ENCODE data around the gene STAT4. TPM values are rescaled to one million over a fixed set of nuclear protein-coding genes. Genes with fewer than 3 reads are reported as not detected.

The STAT4 gene
- polyA plus RNA-seq, 1 of the 3 experiments (the other 2 are of a cell fraction) = 0.12 TPM

DNA sequence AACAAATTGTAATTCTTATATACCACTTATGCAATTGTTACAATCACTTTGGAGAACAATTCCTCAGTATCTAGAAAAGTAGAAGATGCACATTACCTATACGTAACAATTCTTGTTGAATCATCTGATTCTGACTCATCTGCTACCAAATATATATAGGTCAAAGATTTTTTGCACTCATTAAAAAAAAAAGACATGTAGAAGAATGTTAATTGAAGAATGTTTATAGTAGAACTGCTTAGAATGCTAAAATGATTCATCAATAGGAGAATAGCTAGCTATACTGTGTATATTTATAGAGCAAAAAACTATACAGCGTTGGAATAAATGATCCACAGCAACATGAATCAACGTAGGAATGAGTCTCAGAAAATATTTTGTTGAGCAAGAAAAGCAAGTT is 107.4 kb downstream of the STAT4 start:
- H3K79me2 ChIP-seq (ENCODE audit: insufficient read depth) = no peaks in the 10 kb centered on the region
- ChIA-PET CTCF (no interaction called here), POLR2A (no interaction called here)
- no peaks in the 10 kb centered on the region for H4K20me1 ChIP-seq (ENCODE audit: insufficient read depth)
- no peak overlapping the region for H3K4me3 ChIP-seq (ENCODE audit: low read depth in 2 of 2, low read length in 1 of 2)
- H3K9me2 ChIP-seq = no peaks in the 10 kb centered on the region
- H3K9ac ChIP-seq = no peak overlapping the region
- H3K27ac ChIP-seq (ENCODE audit: low read depth in 2 of 2, low read length in 1 of 2) = no peak overlapping the region
- no peaks in the 10 kb centered on the region for H3K9me3 ChIP-seq
- no peak overlapping the region for H3K4me2 ChIP-seq
- H3K27me3 ChIP-seq (ENCODE audit: insufficient read depth) = no peaks in the 10 kb centered on the region
- peaks cover 0 to 13% of the 10 kb centered on the region in 2 experiments; a peak in 2 of 4 replicates for H3K4me1 ChIP-seq (ENCODE audit: control insufficient read depth in 1 of 2, insufficient read depth in 2 of 2, low read depth in 1 of 2, low read length in 1 of 2)
- no peak for TF ChIP-seq RFX5 (IDR thresholded peaks at IDR 0.05; ENCODE audit: low read length)
- 73% methylated on average over 3 of the region's 3 CpGs for WGBS (ENCODE audit: low lambda C conversion rate)
- H2AFZ ChIP-seq (ENCODE audit: low read depth) = no peak overlapping the region
- no peaks in the 10 kb centered on the region for H3F3A ChIP-seq (replicated peaks; ENCODE audit: insufficient read depth)
- no peak for DNase-seq
- H3K36me3 ChIP-seq (replicated peaks in 1 of 2; ENCODE audit: control insufficient read depth in 1 of 2, insufficient read depth in 2 of 2, low read length in 1 of 2) = no peaks in the 10 kb centered on the region

GRCh38 chr2:191041418-191042161 is 109.2 kb downstream of the STAT4 start:
- no peaks in the 10 kb centered on the region for H3K27me3 ChIP-seq (ENCODE audit: insufficient read depth)
- no peak overlapping the region for H3K4me3 ChIP-seq (ENCODE audit: low read depth in 2 of 2, low read length in 1 of 2)
- no peak overlapping the region for H2AFZ ChIP-seq (ENCODE audit: low read depth)
- H3K27ac ChIP-seq (ENCODE audit: low read depth in 2 of 2, low read length in 1 of 2) = no peak overlapping the region
- TF ChIP-seq NFIC (IDR thresholded peaks at IDR 0.05; ENCODE audit: borderline replicate concordance) (no peak), MEF2A (IDR thresholded peaks at IDR 0.05; ENCODE audit: borderline replicate concordance, low read depth) (no peak), TCF12 (IDR thresholded peaks at IDR 0.05) (no peak), TEAD4 (IDR thresholded peaks at IDR 0.05; ENCODE audit: borderline replicate concordance, insufficient read depth) (no peak), ELF1 (IDR thresholded peaks at IDR 0.05) (no peak), RFX5 (IDR thresholded peaks at IDR 0.05; ENCODE audit: low read length) (no peak)
- POLR2A ChIA-PET = no interaction called here
- CTCF ChIA-PET = interaction anchor here (1.1 to 4.0 kb wide), 4 partner anchors 9 to 177 kb away, joined by 3 to 25 read pairs (median 4); no protein-coding TSS in a partner anchor
- no peaks in the 10 kb centered on the region for H3K9me3 ChIP-seq
- H3K4me2 ChIP-seq = no peak overlapping the region
- no peaks in the 10 kb centered on the region for H3K79me2 ChIP-seq (ENCODE audit: insufficient read depth)
- no peaks in the 10 kb centered on the region for H3K36me3 ChIP-seq (replicated peaks in 1 of 2; ENCODE audit: control insufficient read depth in 1 of 2, insufficient read depth in 2 of 2, low read length in 1 of 2)
- DNase-seq = no peak
- peaks cover 0 to 14% of the 10 kb centered on the region in 2 experiments; a peak in 2 of 4 replicates for H3K4me1 ChIP-seq (ENCODE audit: control insufficient read depth in 1 of 2, insufficient read depth in 2 of 2, low read depth in 1 of 2, low read length in 1 of 2)
- H3F3A ChIP-seq (replicated peaks; ENCODE audit: insufficient read depth) = no peaks in the 10 kb centered on the region
- no peaks in the 10 kb centered on the region for H4K20me1 ChIP-seq (ENCODE audit: insufficient read depth)
- no peak overlapping the region for H3K9ac ChIP-seq
- WGBS (ENCODE audit: low lambda C conversion rate) = 82% methylated on average over 2 of the region's 3 CpGs
- no peaks in the 10 kb centered on the region for H3K9me2 ChIP-seq

GRCh38 chr2:191039616-191040015 is 111.2 kb downstream of the STAT4 start:
- no peaks in the 10 kb centered on the region for H3F3A ChIP-seq (replicated peaks; ENCODE audit: insufficient read depth)

More at GRCh38 chr2:191039616-191040015, 111.2 kb downstream of the STAT4 start:
- H3K4me1 ChIP-seq (ENCODE audit: control insufficient read depth in 1 of 2, insufficient read depth in 2 of 2, low read depth in 1 of 2, low read length in 1 of 2) = peaks cover 0 to 14% of the 10 kb centered on the region in 2 experiments; a peak in 2 of 4 replicates
- no peaks in the 10 kb centered on the region for H3K9me3 ChIP-seq
- TF ChIP-seq PBX3 (IDR thresholded peaks at IDR 0.05) = no peak
- TF ChIP-seq GATA2 (CRISPR knock-in tag; IDR thresholded peaks at IDR 0.05) = 0 out of 2 replicates have a peak, but pooled peaks have one; percentile 21
- no peak overlapping the region for H3K9ac ChIP-seq
- H2AFZ ChIP-seq (ENCODE audit: low read depth) = no peak overlapping the region
- no peaks in the 10 kb centered on the region for H3K36me3 ChIP-seq (replicated peaks in 1 of 2; ENCODE audit: control insufficient read depth in 1 of 2, insufficient read depth in 2 of 2, low read length in 1 of 2)
- no peak overlapping the region for H3K27ac ChIP-seq (ENCODE audit: low read depth in 2 of 2, low read length in 1 of 2)
- CTCF ChIA-PET = interaction anchor here (1.3 to 4.0 kb wide), 2 partner anchors 13 to 461 kb away, joined by 3 to 25 read pairs; no protein-coding TSS in a partner anchor
- POLR2A ChIA-PET = no interaction called here
- 63% methylated on average over 1 of the region's 1 CpG for WGBS (ENCODE audit: low lambda C conversion rate)
- no peak overlapping the region for H3K4me3 ChIP-seq (ENCODE audit: low read depth in 2 of 2, low read length in 1 of 2)
- no peaks in the 10 kb centered on the region for H3K79me2 ChIP-seq (ENCODE audit: insufficient read depth)
- H4K20me1 ChIP-seq (ENCODE audit: insufficient read depth) = no peaks in the 10 kb centered on the region
- no peaks in the 10 kb centered on the region for H3K9me2 ChIP-seq
- peak; percentile 21 for DNase-seq
- H3K4me2 ChIP-seq = no peak overlapping the region
- H3K27me3 ChIP-seq (ENCODE audit: insufficient read depth) = no peaks in the 10 kb centered on the region
